ENCODE measurements around the gene RORB.

RORB gene

DNA sequence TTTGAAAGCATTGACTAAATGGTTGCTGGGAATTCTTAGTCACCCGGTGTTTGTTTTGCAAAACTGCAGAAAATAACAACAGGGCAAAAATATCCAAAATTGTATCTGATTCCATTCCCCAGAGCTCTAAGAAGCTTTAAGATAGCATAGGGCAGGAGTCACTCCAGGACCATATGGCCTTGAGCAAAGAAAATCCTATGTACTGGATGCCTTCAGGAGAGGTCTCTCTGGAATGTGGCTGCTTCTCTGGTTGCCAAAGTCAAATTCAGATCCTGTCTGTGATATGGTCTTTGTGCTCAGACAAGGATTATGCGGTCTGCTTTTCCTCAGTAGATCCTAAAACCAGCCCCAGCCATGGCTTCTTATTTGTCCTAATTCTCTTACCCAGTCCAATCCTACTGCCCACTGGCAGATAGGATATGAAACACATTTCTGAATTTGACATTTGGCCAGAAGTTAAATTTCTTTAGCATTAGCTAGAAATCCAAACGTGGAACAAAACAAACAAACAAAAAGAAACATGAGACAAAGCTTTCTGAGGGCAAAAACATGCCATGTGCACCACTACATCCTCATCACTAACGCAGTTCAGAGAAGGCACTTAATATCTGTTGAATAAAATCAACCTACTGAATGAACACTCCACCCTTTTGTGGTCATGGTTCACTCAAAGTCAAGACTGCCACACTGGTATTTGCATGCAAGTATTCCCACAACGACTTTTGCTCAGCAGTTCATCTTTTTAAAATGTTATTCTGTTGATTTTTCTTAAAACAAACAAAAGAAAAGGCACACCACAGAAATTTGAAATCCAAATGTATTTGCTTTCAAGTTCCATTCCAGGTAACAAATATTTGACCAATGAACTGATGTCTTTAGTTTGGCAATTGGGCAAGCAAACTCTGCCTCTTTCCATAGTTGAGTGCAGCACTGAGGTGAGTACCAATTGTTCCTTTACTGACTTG lies 224.8 kb downstream of the RORB start:
- DNase-seq: no peak

DNA sequence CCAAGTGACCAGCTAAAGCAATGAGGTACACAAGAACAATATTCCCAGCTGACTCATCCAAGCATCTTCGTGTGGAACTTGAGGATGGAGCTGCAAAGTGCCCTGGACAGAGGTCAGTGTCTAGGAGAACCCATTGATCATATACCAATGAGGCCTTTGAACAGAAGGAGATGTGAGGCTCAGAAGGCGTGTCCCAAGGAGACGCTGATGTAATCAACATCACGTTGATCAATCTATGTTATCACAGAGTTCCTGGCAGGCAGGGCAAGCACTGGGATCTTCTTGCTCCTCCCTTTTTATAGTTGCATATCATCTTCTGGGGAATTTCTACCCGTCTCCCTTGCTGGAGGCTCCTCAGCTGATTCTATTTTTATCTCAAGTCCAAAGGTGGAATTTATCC lies 227.2 kb downstream of the RORB start:
- no peak for DNase-seq

DNA sequence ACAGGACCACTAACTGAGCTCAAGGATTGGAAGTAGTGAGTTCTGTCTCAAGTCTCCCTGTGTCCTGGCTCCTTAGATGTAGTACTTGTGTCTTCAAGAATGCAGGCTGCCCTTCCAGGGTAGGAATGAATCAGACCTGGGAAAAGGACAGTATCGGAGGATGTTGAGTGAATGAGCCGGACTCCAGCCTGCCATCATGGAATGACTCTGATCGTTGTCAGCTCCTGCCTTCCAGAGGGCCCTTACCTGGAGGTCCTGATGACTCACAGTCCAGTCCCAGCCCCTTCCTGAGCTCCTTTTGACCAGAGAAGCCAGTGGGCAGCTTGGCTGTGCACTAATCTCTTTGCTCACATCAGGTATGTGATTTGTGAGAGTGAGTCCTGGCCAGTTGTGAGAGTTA lies 229.4 kb downstream of the RORB start:
- no peak for DNase-seq

DNA sequence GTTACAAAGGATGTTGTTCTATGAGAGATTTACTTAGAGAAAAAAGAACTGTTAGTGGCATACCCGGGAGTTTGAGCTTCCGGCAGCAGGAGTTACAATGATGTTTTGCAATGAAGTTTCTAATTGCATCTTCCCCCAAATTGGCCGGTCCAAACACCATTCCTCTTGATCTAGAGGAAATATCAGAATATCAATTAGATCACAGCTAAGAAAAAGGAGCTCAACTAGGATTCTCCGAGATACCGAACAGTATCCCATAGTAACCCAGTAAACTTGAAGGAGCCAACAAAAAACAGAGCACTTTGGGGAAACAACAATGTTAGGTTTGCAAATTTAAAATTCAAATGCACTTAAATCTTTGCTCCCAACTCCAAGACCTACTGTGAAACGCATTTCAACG lies 231.0 kb downstream of the RORB start:
- DNase-seq: no peak

DNA sequence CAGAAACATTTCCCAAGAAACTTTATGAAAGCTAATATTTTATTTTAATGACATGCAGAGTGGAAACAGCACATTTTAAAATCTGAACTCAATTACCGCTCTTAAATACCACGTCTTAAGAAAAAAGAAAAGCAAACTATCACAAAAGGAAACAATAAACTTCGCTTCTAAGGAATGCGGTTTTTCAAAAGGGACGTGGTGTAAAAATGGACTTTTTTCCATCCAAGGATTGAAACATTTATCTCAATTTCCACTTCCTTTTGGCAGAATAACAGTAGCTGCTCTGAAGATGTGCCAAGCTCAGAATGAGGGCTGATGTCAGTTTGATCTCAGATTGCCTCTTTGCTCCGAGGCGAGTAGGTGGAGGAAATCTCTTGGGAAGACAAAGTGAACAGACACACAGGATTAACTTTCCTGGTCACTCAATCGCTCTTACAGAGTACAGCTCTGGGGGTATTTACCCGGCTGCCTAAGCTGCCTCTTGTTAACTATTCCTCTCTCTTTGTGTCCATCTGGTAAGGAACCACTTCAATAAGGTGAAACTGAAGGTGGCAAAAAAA lies 232.1 kb downstream of the RORB start:
- no peak for DNase-seq

DNA sequence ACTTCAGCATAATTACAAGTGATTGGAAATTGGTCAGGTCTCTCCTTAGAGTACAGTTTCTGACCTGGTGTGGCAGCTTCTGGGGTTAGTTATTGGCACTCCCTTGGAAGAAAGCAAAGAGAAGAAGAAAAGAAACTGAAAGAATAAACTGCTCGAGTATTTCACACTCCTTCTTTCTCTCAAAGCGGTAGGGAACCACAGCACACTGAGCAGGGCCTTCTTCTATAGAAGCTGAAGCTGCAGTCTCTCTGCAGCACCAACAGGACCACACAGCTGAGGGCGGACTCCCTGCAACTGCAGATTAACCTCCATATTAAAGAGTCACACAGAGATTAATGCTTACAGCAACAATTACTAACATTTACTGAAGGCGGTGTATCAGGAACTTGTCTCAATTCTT lies 238.6 kb downstream of the RORB start:
- no peak for DNase-seq

DNA sequence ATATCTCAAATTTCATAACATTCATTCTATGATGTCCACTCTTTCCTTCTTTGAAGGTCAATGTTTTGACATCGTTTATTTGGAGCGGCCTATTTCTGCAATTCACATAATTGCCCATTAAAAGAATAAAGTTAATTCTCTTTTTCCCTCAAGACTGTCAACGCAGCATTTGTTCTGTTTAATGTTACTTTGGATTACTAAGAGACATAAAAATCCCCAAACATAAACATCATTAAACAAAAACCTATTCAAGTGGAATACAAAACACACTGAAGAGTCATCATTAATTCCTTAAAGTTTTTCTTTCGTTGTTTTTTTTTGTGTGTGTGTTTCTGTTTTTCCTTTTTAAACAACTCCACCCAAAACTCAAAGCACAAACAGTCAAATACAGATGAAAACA lies 239.5 kb downstream of the RORB start:
- DNase-seq: no peak

DNA sequence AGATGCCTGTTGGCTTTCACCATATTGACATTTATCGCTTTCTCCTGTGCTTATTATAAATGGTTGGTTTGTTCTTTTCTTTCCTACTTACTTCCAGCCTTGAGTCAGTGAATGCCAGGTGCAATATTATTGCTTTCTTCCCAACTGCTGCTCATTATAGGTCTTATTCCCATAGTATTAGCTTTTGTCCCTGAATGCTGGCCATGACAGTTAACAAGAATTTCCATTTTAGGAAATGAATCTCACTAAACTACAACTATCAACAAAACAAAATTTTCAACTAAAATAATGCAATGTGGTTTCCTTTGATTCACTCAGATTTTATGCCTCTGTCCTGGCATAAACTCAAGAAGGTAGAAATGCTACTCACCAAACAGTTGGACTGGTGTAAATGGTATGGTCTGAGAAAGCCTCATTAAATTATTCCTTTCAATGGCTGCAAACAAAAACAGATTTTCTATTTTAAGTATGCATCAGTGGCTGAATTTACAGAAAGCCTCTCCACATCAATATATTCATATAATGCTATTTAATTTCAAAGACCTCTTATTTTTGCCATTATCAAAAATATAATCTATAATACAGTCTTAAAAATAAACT lies 245.2 kb downstream of the RORB start:
- no peak for DNase-seq
